IgD-negative memory B cell (primary cell): ENCODE data around the gene EMID1. TPM values are rescaled to one million over a fixed set of nuclear protein-coding genes. Genes with fewer than 3 reads are reported as not detected.

Experiments
- H3K27ac Mint-ChIP-seq, 3 donors: one replicate each; pipeline ENCODE4 v1.8.0; 2020 to 2022; ENCODE audit warnings: mild to moderate bottlenecking in 3 of 3, mixed read lengths in 3 of 3, moderate library complexity in 1 of 3
- H3K27me3 Mint-ChIP-seq: one replicate; pipeline ENCODE4 v1.8.0; 2021; ENCODE audit warnings: mixed read lengths
- H3K36me3 Mint-ChIP-seq: one replicate; pipeline ENCODE4 v1.8.0; 2020; ENCODE audit warnings: mild to moderate bottlenecking, mixed read lengths
- H3K4me1 Mint-ChIP-seq, 3 donors: one replicate each; pipeline ENCODE4 v1.8.0; 2020 to 2022; ENCODE audit warnings: mixed read lengths in 3 of 3, mild to moderate bottlenecking in 1 of 3
- H3K4me3 Mint-ChIP-seq, 4 donors: one replicate each; pipeline ENCODE4 v1.8.0; 2020 to 2022; ENCODE audit warnings: mild to moderate bottlenecking in 4 of 4, mixed read lengths in 4 of 4, moderate library complexity in 3 of 4
- H3K9me3 Mint-ChIP-seq, 3 donors: one replicate each; pipeline ENCODE4 v1.8.0; 2020 to 2021; ENCODE audit warnings: mixed read lengths in 3 of 3, mild to moderate bottlenecking in 1 of 3
- polyA plus RNA-seq: library from polyadenylated mRNA; unstranded; fragments of 300-500 nt; fragmentation: Illumina TruSeq; gene quantifications from one replicate; pipeline ENCODE4 v1.2.3, GENCODE V29; 2021

EMID1 gene
- polyA plus RNA-seq, 1 donor from 2014 or later = not detected

GRCh38 chr22:29251981-29252911 is 46.5 kb downstream of the EMID1 start:
- no peaks in the 10 kb centered on the region for H3K9me3 Mint-ChIP-seq
- peaks cover 8% of the 10 kb centered on the region for H3K27me3 Mint-ChIP-seq
- H3K4me1 Mint-ChIP-seq = no peaks in the 10 kb centered on the region
- no peak overlapping the region for H3K4me3 Mint-ChIP-seq
- no peaks in the 10 kb centered on the region for H3K36me3 Mint-ChIP-seq
- H3K27ac Mint-ChIP-seq = no peak overlapping the region

- H3K27ac Mint-ChIP-seq = no peak overlapping the region
- peaks cover 8% of the 10 kb centered on the region for H3K27me3 Mint-ChIP-seq
- no peaks in the 10 kb centered on the region for H3K9me3 Mint-ChIP-seq
- H3K4me3 Mint-ChIP-seq = no peak overlapping the region
- no peaks in the 10 kb centered on the region for H3K36me3 Mint-ChIP-seq
- peaks cover 0 to 3% (median 0%) of the 10 kb centered on the region in 3 donors for H3K4me1 Mint-ChIP-seq
Observed at GRCh38 chr22:29253561-29254285, 48.0 kb downstream of the EMID1 start.

DNA sequence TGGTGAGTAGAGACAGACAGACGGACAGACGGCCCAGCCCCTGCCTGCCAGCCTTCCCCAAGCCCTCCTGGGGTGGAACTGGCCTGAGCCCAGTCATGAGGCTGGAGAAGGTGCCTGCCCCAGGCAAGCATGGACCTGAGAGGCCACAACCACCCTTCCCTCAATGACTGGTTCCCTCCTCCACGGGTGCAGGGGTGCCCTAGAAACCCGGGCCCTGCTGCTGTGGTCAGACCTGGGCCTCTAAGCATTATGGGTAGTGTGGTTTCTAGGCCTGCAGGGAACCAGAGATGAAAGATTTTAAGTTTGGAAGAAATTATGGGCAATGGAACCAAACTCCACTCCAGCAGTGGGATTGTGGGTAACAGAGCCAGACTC is 48.6 kb downstream of the EMID1 start:
- H3K9me3 Mint-ChIP-seq = no peaks in the 10 kb centered on the region
- peaks cover 8% of the 10 kb centered on the region for H3K27me3 Mint-ChIP-seq
- peaks cover 0 to 3% (median 0%) of the 10 kb centered on the region in 3 donors for H3K4me1 Mint-ChIP-seq
- no peak overlapping the region for H3K27ac Mint-ChIP-seq
- H3K4me3 Mint-ChIP-seq = no peak overlapping the region
- no peaks in the 10 kb centered on the region for H3K36me3 Mint-ChIP-seq

DNA sequence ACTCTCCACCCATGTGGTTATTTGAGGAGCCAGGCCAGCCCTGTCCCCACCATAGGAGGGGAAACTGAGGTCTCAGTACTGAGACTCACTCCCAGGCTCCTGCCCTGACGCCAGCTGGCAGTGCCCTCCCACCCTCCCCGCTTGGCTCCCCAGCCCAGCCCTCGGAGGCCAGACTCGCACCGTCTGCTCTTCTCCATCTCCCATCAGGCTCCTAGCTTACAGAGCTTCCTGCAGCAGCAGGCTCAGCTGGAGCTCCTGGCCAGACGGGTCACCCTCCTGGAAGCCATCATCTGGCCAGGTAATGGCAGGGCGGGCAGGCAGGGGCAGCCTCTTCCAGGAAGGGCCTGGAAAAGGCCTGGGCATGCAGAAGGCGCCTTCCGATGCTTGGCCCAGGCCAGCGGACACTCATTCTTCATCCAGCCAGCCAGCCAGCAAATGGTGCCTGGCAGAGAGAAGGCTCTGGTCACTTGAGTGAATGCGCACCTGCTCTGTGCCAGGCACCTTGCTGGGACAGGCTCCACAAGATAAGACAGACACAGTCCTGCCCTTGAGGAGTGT is 49.4 kb downstream of the EMID1 start:
- Mint-ChIP-seq H3K27me3 (peaks cover 8% of the 10 kb centered on the region), H3K4me1 (peaks cover 0 to 3% (median 0%) of the 10 kb centered on the region in 3 donors), H3K36me3 (no peaks in the 10 kb centered on the region), H3K9me3 (no peaks in the 10 kb centered on the region), H3K27ac (no peak overlapping the region), H3K4me3 (no peak overlapping the region)

DNA sequence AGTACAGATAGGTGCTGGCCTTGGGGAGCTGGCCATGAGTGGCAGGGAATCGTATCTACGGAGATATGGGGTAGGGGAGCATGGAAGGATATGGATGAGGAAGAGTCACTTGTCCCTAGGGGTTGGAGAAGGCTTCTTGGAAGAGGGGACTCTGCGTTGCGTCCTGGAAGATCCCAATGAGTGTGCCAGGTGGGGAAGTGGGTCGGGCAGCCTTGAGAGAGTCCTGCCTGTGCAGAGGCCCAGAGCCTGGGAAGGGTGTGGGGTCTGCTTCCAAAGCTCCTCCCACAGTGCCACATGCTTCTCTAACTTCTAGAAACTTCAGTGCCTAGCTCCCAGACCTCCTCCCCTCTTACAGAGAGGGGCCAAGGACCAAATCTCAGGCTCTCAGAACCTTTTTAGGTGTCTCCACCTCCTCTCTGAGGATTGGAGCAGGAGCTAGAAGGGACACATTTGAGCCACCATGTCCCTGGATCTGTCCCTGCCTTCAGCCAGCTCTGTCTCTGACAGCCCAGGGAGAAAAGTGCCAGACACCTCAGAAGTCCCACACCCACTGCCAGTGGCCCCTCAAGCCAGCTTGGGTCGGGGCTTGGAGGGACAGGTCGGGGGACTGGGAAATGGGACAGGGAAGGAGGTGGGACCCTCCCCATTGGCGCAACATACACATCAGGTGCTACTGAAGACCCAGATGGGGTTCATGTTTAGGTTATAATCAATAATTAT is 51.1 kb downstream of the EMID1 start:
- no peak overlapping the region for H3K27ac Mint-ChIP-seq
- H3K4me3 Mint-ChIP-seq = peak overlapping the region in 1 of 4 donors; percentile 45
- peaks cover 8% of the 10 kb centered on the region for H3K27me3 Mint-ChIP-seq
- peaks cover 0 to 3% (median 0%) of the 10 kb centered on the region in 3 donors for H3K4me1 Mint-ChIP-seq
- H3K36me3 Mint-ChIP-seq = no peaks in the 10 kb centered on the region
- H3K9me3 Mint-ChIP-seq = no peaks in the 10 kb centered on the region

DNA sequence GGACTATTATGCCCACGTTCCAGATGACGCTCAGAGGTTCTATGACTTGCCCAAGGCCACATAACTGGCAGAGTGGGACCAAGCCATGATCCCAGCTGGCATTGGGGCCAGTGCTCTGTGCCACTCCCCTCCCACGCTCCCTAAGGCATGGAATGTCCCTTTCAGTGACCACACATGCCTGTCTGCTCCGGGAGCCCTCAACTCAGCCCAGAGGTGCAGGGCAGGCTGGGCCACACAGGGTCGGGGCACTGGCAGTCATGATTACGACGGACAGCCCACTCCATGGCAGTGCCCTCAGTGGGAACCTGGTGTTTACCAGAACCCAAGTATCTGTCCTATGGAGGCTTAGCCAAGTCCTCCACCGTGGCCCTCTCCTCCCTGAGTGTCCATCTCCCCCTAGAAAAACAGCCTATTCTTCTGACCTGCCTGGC is 52.1 kb downstream of the EMID1 start:
- Mint-ChIP-seq H3K4me1 (peaks cover 0 to 3% (median 3%) of the 10 kb centered on the region in 3 donors), H3K4me3 (no peak overlapping the region), H3K9me3 (no peaks in the 10 kb centered on the region), H3K36me3 (no peaks in the 10 kb centered on the region), H3K27ac (no peak overlapping the region), H3K27me3 (peaks cover 5% of the 10 kb centered on the region)

GRCh38 chr22:29258407-29259252 is 52.9 kb downstream of the EMID1 start:
- H3K4me1 Mint-ChIP-seq = peaks cover 0 to 3% (median 3%) of the 10 kb centered on the region in 3 donors
- no peaks in the 10 kb centered on the region for H3K27me3 Mint-ChIP-seq
- H3K4me3 Mint-ChIP-seq = no peak overlapping the region
- no peaks in the 10 kb centered on the region for H3K9me3 Mint-ChIP-seq
- H3K27ac Mint-ChIP-seq = no peak overlapping the region
- no peaks in the 10 kb centered on the region for H3K36me3 Mint-ChIP-seq

GRCh38 chr22:29259253-29259899 is 53.7 kb downstream of the EMID1 start:
- H3K27me3 Mint-ChIP-seq = no peaks in the 10 kb centered on the region
- H3K36me3 Mint-ChIP-seq = no peaks in the 10 kb centered on the region
- no peak overlapping the region for H3K27ac Mint-ChIP-seq
- H3K4me1 Mint-ChIP-seq = peaks cover 0 to 3% (median 3%) of the 10 kb centered on the region in 3 donors
- H3K9me3 Mint-ChIP-seq = no peaks in the 10 kb centered on the region
- H3K4me3 Mint-ChIP-seq = no peak overlapping the region

DNA sequence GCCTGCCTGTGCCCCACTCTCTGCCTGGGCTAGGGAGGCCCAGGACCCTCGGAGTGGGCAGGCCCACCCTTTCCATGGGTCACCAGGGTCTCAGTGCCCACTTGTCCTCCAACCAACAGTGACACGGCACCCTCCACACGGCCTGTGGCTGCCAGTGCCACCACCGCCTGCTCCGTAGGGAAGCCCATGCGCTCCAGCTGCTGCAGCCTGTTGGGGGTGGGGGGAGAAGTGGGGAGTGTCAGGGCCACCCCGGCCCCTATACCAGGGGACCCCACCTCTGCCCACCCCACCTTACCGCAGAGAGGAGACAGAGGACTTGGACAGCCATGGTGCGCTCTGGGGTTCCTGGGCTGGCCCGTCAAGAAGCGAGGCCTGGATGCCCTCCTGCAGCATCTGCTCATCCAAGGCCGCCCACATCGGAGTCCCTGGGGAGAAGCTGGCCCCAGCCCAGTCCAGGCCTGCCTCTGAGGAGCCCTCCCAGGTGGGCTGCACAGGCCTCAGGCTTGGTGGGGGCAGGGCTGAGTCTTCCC is 54.4 kb downstream of the EMID1 start:
- H3K4me1 Mint-ChIP-seq = peaks cover 0 to 3% (median 3%) of the 10 kb centered on the region in 3 donors
- H3K27ac Mint-ChIP-seq = no peak overlapping the region
- H3K27me3 Mint-ChIP-seq = no peaks in the 10 kb centered on the region
- no peaks in the 10 kb centered on the region for H3K9me3 Mint-ChIP-seq
- H3K4me3 Mint-ChIP-seq = no peak overlapping the region
- no peaks in the 10 kb centered on the region for H3K36me3 Mint-ChIP-seq

GRCh38 chr22:29260601-29261315 is 55.1 kb downstream of the EMID1 start:
- Mint-ChIP-seq H3K27me3 (no peaks in the 10 kb centered on the region), H3K4me1 (peaks cover 0 to 3% (median 3%) of the 10 kb centered on the region in 3 donors), H3K4me3 (no peak overlapping the region), H3K36me3 (no peaks in the 10 kb centered on the region), H3K9me3 (no peaks in the 10 kb centered on the region), H3K27ac (no peak overlapping the region)

GRCh38 chr22:29263791-29264276 is 58.1 kb downstream of the EMID1 start:
- Mint-ChIP-seq H3K27me3 (no peaks in the 10 kb centered on the region), H3K4me3 (no peak overlapping the region), H3K36me3 (peaks cover 5% of the 10 kb centered on the region), H3K9me3 (no peaks in the 10 kb centered on the region), H3K27ac (no peak overlapping the region), H3K4me1 (peaks cover 6 to 17% (median 7%) of the 10 kb centered on the region in 3 donors)

DNA sequence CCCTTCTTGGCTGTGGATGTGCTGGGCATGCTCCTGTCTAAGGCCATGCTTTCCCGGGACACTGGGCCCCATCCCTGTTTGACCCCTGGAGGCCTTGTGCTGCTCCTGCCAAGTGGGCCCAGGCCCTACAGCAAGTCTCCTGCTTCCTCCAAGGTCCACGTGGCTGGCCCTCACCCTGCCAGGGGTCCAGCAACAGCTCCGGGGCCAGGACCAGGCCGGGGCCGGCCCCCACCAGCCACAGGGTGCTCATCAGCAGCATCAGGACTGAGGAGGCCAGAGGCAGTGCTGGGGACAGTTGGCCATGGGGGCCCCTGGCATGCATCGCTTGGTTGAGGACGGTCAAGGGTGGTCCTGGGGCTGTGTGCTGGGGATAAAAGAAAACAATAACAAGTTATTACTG is 59.6 kb downstream of the EMID1 start:
- Mint-ChIP-seq H3K4me3 (peak overlapping the region in 1 of 4 donors; percentile 98), H3K4me1 (peaks cover 9 to 32% (median 17%) of the 10 kb centered on the region in 3 donors)

DNA sequence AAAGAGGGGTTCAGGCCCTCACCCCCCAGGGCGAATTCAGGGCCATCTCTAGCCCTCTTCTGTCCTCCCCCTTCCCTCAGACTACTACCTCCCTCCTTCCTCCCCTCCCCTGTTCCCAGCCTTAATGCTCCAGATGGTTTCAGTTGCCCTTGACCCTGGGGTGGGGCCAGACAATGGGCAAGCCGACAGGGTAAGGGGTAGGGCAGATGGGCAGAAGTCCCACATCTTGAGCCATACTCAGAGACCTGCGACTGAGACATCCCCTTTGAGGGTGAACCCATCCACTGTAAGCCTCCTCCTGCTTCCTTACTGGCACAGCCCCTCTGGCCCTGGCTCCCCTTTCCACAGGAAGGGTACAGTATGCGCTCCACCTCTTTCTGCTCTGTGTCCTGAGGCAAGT is 60.2 kb downstream of the EMID1 start:
- Mint-ChIP-seq H3K27ac (peak overlapping the region in 1 of 3 donors; percentile 63), H3K9me3 (no peaks in the 10 kb centered on the region)

More for the DNA sequence above, 59.6 kb downstream of the EMID1 start:
- Mint-ChIP-seq H3K36me3 (peaks cover 8% of the 10 kb centered on the region), H3K9me3 (no peaks in the 10 kb centered on the region), H3K27me3 (no peaks in the 10 kb centered on the region), H3K27ac (no peak overlapping the region)

More for the DNA sequence above, 60.2 kb downstream of the EMID1 start:
- no peaks in the 10 kb centered on the region for H3K27me3 Mint-ChIP-seq
- H3K36me3 Mint-ChIP-seq = peaks cover 8% of the 10 kb centered on the region
- peak overlapping the region in 2 of 4 donors; percentile 29 to 98 for H3K4me3 Mint-ChIP-seq
- peaks cover 16 to 38% (median 23%) of the 10 kb centered on the region in 3 donors for H3K4me1 Mint-ChIP-seq
